ENCODE measurements around the gene KMT2C. TPM values are rescaled to one million over a fixed set of nuclear protein-coding genes. Genes with fewer than 3 reads are reported as not detected.
"Not testable (repeated sequence)": the region's sequence is repeated elsewhere in the genome, so short reads cannot be mapped to it uniquely, and the experiment has no call there.

The KMT2C gene
- total and polyA plus RNA-seq, 2 experiments from 2014 or later = 7.2 to 14.2 TPM

DNA sequence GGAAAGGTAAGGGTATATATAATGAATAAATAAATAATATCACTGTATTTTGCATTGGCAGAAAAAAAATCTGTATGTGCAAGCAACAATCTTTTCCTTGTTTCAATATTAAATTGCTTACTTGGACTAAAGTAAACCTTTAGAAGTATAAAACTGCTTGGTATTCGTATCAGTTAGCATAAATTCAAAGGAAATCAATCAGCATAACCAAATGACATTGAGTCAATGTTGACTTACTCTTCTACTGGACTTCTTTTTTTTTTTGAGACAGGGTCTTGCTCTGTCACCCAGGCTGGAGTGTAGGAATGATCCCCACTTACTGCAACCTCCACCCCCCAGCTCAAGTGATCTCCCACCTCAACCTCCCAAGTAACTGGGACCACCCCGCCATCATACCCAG is 42.3 kb upstream of the KMT2C start:
- DNase-seq = no peak
- Histone ChIP-seq H3K9me3 (ENCODE audit: low read depth) (no peaks in the 10 kb centered on the region), H3K4me2 (ENCODE audit: unreplicated experiment) (no peak overlapping the region), H4K20me1 (ENCODE audit: insufficient read depth) (no peaks in the 10 kb centered on the region), H3K9ac (no peak overlapping the region), H3K36me3 (ENCODE audit: low read depth) (no peaks in the 10 kb centered on the region), H3K27ac (no peak overlapping the region), H3K4me3 (no peak overlapping the region), H2AFZ (no peak overlapping the region), H3K27me3 (replicated peaks; ENCODE audit: insufficient read depth) (no peaks in the 10 kb centered on the region), H3K4me1 (ENCODE audit: insufficient read depth) (no peaks in the 10 kb centered on the region), H3K79me2 (ENCODE audit: insufficient read depth) (no peaks in the 10 kb centered on the region), H3K9me2 (ENCODE audit: insufficient read depth) (no peaks in the 10 kb centered on the region), H3F3A (ENCODE audit: insufficient read depth) (no peaks in the 10 kb centered on the region)
- TF ChIP-seq EZH2phosphoT487 (IDR thresholded peaks at IDR 0.05; ENCODE audit: insufficient read depth, low read depth) = no peak
- no peak for TF ChIP-seq EZH2 (IDR thresholded peaks at IDR 0.05; ENCODE audit: insufficient read depth, poor library complexity, severe bottlenecking)
- in situ Hi-C loops (cut with MboI) = no loop called here
- WGBS, 2 experiments (ENCODE audit: low coverage in 1 of 2, low lambda C conversion rate in 2 of 2, missing lambda C conversion rate in 2 of 2) = 73 to 75% methylated on average over 2 of the region's 2 CpGs

DNA sequence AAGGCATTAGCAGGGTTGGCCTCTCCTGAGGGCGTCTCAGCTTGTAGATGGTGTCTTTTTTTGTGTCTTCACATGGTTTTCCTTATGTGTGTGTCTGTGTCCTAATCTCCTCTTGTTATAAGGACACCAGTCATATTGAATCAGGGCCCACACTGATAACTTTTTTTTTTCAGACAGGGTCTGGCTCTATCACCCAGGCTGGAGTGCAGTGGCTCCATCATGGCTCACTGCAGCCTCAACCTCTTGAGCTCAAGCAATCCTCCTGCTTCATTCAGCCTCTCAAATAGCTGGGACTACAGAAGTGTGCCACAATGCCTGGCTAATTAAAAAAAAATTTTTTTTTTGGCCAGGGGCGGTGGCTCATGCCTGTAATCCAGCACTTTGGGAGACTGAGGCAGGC is 41.3 kb upstream of the KMT2C start:
- H3K9me3 ChIP-seq (ENCODE audit: low read depth) = no peaks in the 10 kb centered on the region
- 30 to 35% methylated on average over 2 of the region's 2 CpGs for WGBS, 2 experiments (ENCODE audit: low coverage in 1 of 2, low lambda C conversion rate in 2 of 2, missing lambda C conversion rate in 2 of 2)
- H3K27ac ChIP-seq = no peak overlapping the region
- no peaks in the 10 kb centered on the region for H3K27me3 ChIP-seq (replicated peaks; ENCODE audit: insufficient read depth)
- no peak overlapping the region for H3K4me2 ChIP-seq (ENCODE audit: unreplicated experiment)
- H3F3A ChIP-seq (ENCODE audit: insufficient read depth) = no peaks in the 10 kb centered on the region
- H3K36me3 ChIP-seq (ENCODE audit: low read depth) = no peaks in the 10 kb centered on the region
- H4K20me1 ChIP-seq (ENCODE audit: insufficient read depth) = no peaks in the 10 kb centered on the region
- H2AFZ ChIP-seq = no peak overlapping the region
- no peak overlapping the region for H3K9ac ChIP-seq
- no peaks in the 10 kb centered on the region for H3K79me2 ChIP-seq (ENCODE audit: insufficient read depth)
- no peak for TF ChIP-seq EZH2 (IDR thresholded peaks at IDR 0.05; ENCODE audit: insufficient read depth, poor library complexity, severe bottlenecking)
- no peak for TF ChIP-seq EZH2phosphoT487 (IDR thresholded peaks at IDR 0.05; ENCODE audit: insufficient read depth, low read depth)
- H3K4me3 ChIP-seq = no peak overlapping the region
- no peaks in the 10 kb centered on the region for H3K9me2 ChIP-seq (ENCODE audit: insufficient read depth)
- DNase-seq = no peak
- no peaks in the 10 kb centered on the region for H3K4me1 ChIP-seq (ENCODE audit: insufficient read depth)
- in situ Hi-C loops (cut with MboI) = no loop called here

DNA sequence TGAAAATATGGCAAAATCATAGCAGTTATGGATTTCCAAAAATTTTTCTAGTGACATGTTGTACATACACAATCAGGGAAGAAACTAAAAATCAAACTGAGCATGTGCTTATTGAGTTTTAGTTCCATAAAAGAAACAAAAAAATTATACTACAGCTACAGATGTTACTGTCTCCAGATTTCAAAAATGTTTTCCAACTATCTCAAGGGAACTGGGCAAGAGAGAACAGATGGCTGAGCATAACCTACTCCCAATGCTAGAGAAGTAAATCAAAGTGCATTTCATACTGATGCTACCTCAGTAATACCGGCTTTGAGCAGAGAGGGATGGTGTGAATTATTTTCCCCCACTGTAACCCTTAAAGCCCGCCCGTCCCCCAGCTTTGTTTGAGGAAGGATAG is 40.7 kb upstream of the KMT2C start:
- H3K27me3 ChIP-seq (replicated peaks; ENCODE audit: insufficient read depth) = no peaks in the 10 kb centered on the region
- in situ Hi-C loops (cut with MboI) = no loop called here
- no peaks in the 10 kb centered on the region for H3K9me3 ChIP-seq (ENCODE audit: low read depth)
- H4K20me1 ChIP-seq (ENCODE audit: insufficient read depth) = no peaks in the 10 kb centered on the region
- no peaks in the 10 kb centered on the region for H3K4me1 ChIP-seq (ENCODE audit: insufficient read depth)
- H3K4me3 ChIP-seq = no peak overlapping the region
- TF ChIP-seq EZH2phosphoT487 (IDR thresholded peaks at IDR 0.05; ENCODE audit: insufficient read depth, low read depth) = no peak
- no peak for TF ChIP-seq EZH2 (IDR thresholded peaks at IDR 0.05; ENCODE audit: insufficient read depth, poor library complexity, severe bottlenecking)
- no peaks in the 10 kb centered on the region for H3K9me2 ChIP-seq (ENCODE audit: insufficient read depth)
- H2AFZ ChIP-seq = no peak overlapping the region
- WGBS, 2 experiments (ENCODE audit: low coverage in 1 of 2, low lambda C conversion rate in 2 of 2, missing lambda C conversion rate in 2 of 2) = 52 to 59% methylated on average over 3 of the region's 3 CpGs
- no peak overlapping the region for H3K27ac ChIP-seq
- no peaks in the 10 kb centered on the region for H3K36me3 ChIP-seq (ENCODE audit: low read depth)
- H3K9ac ChIP-seq = no peak overlapping the region
- H3F3A ChIP-seq (ENCODE audit: insufficient read depth) = no peaks in the 10 kb centered on the region
- H3K4me2 ChIP-seq (ENCODE audit: unreplicated experiment) = no peak overlapping the region
- no peaks in the 10 kb centered on the region for H3K79me2 ChIP-seq (ENCODE audit: insufficient read depth)
- DNase-seq = no peak

DNA sequence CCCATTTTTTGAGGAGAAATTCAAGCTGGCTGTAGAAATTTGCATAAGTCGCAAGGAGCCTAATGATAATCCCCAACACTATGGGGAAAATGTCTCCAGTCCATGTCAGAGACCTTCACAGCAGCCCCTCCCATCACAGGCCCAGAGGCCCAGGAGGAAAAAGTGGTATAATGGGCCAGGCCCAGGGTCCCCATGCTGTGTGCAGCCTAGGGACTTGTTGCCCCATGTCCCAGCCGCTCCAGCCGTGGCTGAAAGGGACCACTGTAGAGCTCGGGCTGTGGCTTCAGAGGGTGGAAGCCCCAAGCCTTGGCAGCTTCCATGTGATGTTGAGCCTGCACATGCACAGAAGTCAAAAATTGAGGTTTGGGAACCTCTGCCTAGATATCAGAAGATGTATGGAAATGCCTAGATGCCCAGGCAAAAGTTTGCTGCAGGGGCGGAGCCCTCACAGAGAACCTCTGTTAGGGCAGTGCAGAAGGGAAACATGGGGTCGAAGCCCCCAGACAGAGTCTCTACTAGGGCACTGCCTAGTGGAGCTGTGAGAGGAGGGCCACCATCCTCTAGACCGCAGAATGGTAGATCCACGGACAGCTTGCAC is 35.3 kb upstream of the KMT2C start:
- H3K9ac ChIP-seq; H3K27ac ChIP-seq; H3K4me1 ChIP-seq (ENCODE audit: insufficient read depth); in situ Hi-C loops (cut with MboI); H3F3A ChIP-seq (ENCODE audit: insufficient read depth); H3K4me3 ChIP-seq; H3K27me3 ChIP-seq (replicated peaks; ENCODE audit: insufficient read depth); DNase-seq; H3K9me2 ChIP-seq (ENCODE audit: insufficient read depth); H3K9me3 ChIP-seq (ENCODE audit: low read depth); H3K36me3 ChIP-seq (ENCODE audit: low read depth); H4K20me1 ChIP-seq (ENCODE audit: insufficient read depth); H3K79me2 ChIP-seq (ENCODE audit: insufficient read depth): not testable (repeated sequence)
- 79 to 81% methylated on average over 8 of the region's 8 CpGs for WGBS, 2 experiments (ENCODE audit: low coverage in 1 of 2, low lambda C conversion rate in 2 of 2, missing lambda C conversion rate in 2 of 2)
- Histone ChIP-seq H3K4me2 (ENCODE audit: unreplicated experiment) (peak overlapping the region; percentile 31), H2AFZ (0 out of 2 replicates have a peak overlapping the region, but pooled peaks have one; percentile 62)

DNA sequence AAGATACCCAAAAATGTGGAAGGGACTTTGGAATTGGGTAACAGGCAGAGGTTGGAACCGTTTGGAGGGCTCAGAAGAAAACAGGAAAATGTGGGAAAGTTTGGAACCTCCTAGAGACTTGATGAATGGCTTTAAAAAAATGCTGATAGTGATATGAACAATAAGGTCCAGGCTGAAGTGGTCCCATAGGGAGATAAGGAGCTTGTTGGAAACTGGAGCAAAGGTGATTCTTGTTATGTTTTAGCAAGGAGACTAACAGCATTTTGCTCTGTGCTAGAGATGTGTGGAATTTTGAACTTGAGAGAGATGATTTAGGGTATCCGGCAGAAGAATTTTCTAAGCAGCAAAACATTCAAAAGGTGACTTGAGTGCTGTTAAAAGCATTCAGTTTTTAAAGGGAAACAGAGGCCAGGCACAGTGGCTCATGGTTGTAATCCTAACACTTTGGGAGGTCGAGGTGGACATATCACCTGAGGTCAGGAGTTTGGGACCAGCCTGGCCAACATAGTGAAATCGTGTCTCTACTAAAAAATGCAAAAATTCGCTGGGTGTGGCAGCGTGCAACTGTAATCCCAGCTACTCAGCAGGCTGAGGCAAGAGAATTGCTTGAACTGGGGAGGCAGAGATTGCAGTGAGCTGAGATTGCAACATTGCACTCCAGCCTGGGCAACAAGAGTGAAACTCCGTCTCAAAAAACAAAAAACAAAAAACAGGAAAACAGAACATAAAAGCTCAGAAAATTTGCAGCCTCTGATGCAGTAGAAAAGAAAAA is 34.6 kb upstream of the KMT2C start:
- H3K4me3 ChIP-seq; H3K36me3 ChIP-seq (ENCODE audit: low read depth); H3K9me3 ChIP-seq (ENCODE audit: low read depth); H3K9me2 ChIP-seq (ENCODE audit: insufficient read depth); H4K20me1 ChIP-seq (ENCODE audit: insufficient read depth); H3K4me1 ChIP-seq (ENCODE audit: insufficient read depth); H3K27me3 ChIP-seq (replicated peaks; ENCODE audit: insufficient read depth); H3K9ac ChIP-seq; in situ Hi-C loops (cut with MboI); H3F3A ChIP-seq (ENCODE audit: insufficient read depth); H3K79me2 ChIP-seq (ENCODE audit: insufficient read depth); H3K27ac ChIP-seq: not testable (repeated sequence)
- DNase-seq = peak; percentile 27
- 20% methylated on average over 7 of the region's 7 CpGs for WGBS, 2 experiments (ENCODE audit: low coverage in 1 of 2, low lambda C conversion rate in 2 of 2, missing lambda C conversion rate in 2 of 2)
- H3K4me2 ChIP-seq (ENCODE audit: unreplicated experiment) = peak overlapping the region; percentile 31
- peak overlapping the region; percentile 62; the same call in 1 of the 2 replicates for H2AFZ ChIP-seq

DNA sequence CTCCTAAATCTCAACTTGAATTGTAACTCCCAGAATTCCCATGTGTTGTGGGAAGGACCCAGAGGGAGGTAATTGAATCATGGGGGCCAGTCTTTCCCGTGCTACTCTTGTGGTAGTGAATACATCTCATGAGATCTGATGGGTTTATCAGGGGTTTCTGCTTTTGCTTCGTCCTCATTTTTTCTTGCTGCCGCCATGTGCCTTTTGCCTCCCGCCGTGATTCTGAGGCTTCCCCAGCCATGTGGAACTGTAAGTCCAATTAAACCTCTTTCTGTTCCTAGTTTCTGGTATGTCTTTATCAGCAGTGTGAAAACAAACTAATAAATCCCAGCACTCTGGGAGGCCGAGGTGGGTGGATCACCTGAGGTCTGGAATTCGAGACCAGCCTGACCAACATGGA is 33.8 kb upstream of the KMT2C start:
- in situ Hi-C loops (cut with MboI); H3K36me3 ChIP-seq (ENCODE audit: low read depth); H2AFZ ChIP-seq; H3F3A ChIP-seq (ENCODE audit: insufficient read depth); H3K9me3 ChIP-seq (ENCODE audit: low read depth); H3K4me2 ChIP-seq (ENCODE audit: unreplicated experiment); H3K9me2 ChIP-seq (ENCODE audit: insufficient read depth); H3K4me1 ChIP-seq (ENCODE audit: insufficient read depth); H3K4me3 ChIP-seq; H4K20me1 ChIP-seq (ENCODE audit: insufficient read depth); H3K27ac ChIP-seq; H3K27me3 ChIP-seq (replicated peaks; ENCODE audit: insufficient read depth); H3K79me2 ChIP-seq (ENCODE audit: insufficient read depth); H3K9ac ChIP-seq; DNase-seq: not testable (repeated sequence)
- 77 to 78% methylated on average over 7 of the region's 7 CpGs for WGBS, 2 experiments (ENCODE audit: low coverage in 1 of 2, low lambda C conversion rate in 2 of 2, missing lambda C conversion rate in 2 of 2)
